ENCODE data around the gene NAB2. TPM values are rescaled to one million over a fixed set of nuclear protein-coding genes. Genes with fewer than 3 reads are reported as not detected.
A peak's percentile ranks its signal among the peaks of the same experiment; 100 is the strongest.

Gene NAB2
- total RNA-seq, 1 experiment from 2014 or later = 16.4 TPM

GRCh38 chr12:57096099-57096572 lies 7.2 kb downstream of the NAB2 start:
- no peaks in the 10 kb centered on the region for H3K27me3 ChIP-seq (replicated peaks; ENCODE audit: control insufficient read depth, insufficient read depth, low read length)
- Mint-ChIP-seq H3K27ac (ENCODE audit: unreplicated experiment) (no peak overlapping the region), H3K4me1 (ENCODE audit: low read depth, unreplicated experiment) (peaks cover 9% of the 10 kb centered on the region), H3K4me3 (ENCODE audit: unreplicated experiment) (no peak overlapping the region), H3K27me3 (ENCODE audit: insufficient read depth, unreplicated experiment) (no peaks in the 10 kb centered on the region), H3K36me3 (ENCODE audit: insufficient read depth, unreplicated experiment) (peaks cover 42% of the 10 kb centered on the region), H3K9me3 (ENCODE audit: unreplicated experiment) (no peaks in the 10 kb centered on the region)
- BruUV-seq (replicated peaks) = TSS peak; percentile 55
- peaks cover 6% of the 10 kb centered on the region; the same call in 1 of the 2 replicates for H3K4me1 ChIP-seq
- TF ChIP-seq CTCF (IDR thresholded peaks at IDR 0.05; ENCODE audit: insufficient read depth in 1 of 2, low read depth in 1 of 2, low read length in 1 of 2, severe bottlenecking in 1 of 2, unreplicated experiment in 1 of 2) = no peak
- no peak for DNase-seq
- H3K4me3 ChIP-seq (ENCODE audit: low read depth, low read length) = no peak overlapping the region
- H3K36me3 ChIP-seq (ENCODE audit: control insufficient read depth, insufficient read depth, low read length) = peaks cover 7% of the 10 kb centered on the region
- POLR2A ChIA-PET = no interaction called here
- intact Hi-C loops (cut with micrococcal nuclease; ENCODE audit: unreplicated experiment) = no loop called here
- H3K9me3 ChIP-seq = no peaks in the 10 kb centered on the region
- CTCF ChIA-PET = interaction anchor here (3.9 kb wide), 1 partner anchor 16 kb away, joined by 19 read pairs; the partner anchor contains the start of gene STAT6

- intact Hi-C loops (cut with micrococcal nuclease; ENCODE audit: unreplicated experiment) = no loop called here
- no peak overlapping the region for H3K4me3 Mint-ChIP-seq (ENCODE audit: unreplicated experiment)
Measured at GRCh38 chr12:57096748-57097553, 8.0 kb downstream of the NAB2 start.

GRCh38 chr12:57097554-57097835 lies 8.6 kb downstream of the NAB2 start:
- Mint-ChIP-seq H3K4me3 (ENCODE audit: unreplicated experiment) (no peak overlapping the region), H3K27me3 (ENCODE audit: insufficient read depth, unreplicated experiment) (no peaks in the 10 kb centered on the region), H3K9me3 (ENCODE audit: unreplicated experiment) (no peaks in the 10 kb centered on the region), H3K27ac (ENCODE audit: unreplicated experiment) (no peak overlapping the region), H3K36me3 (ENCODE audit: insufficient read depth, unreplicated experiment) (peaks cover 39% of the 10 kb centered on the region), H3K4me1 (ENCODE audit: low read depth, unreplicated experiment) (peaks cover 9% of the 10 kb centered on the region)
- POLR2A ChIA-PET = no interaction called here
- H3K36me3 ChIP-seq (ENCODE audit: control insufficient read depth, insufficient read depth, low read length) = peaks cover 3% of the 10 kb centered on the region; the same call in 1 of the 2 replicates
- no TSS peak for BruUV-seq (replicated peaks)
- no peak for DNase-seq
- H3K4me3 ChIP-seq (ENCODE audit: low read depth, low read length) = no peak overlapping the region
- H3K4me1 ChIP-seq = peaks cover 15% of the 10 kb centered on the region
- intact Hi-C loops (cut with micrococcal nuclease; ENCODE audit: unreplicated experiment) = no loop called here
- no peak for TF ChIP-seq CTCF (IDR thresholded peaks at IDR 0.05; ENCODE audit: insufficient read depth in 1 of 2, low read depth in 1 of 2, low read length in 1 of 2, severe bottlenecking in 1 of 2, unreplicated experiment in 1 of 2)
- H3K9me3 ChIP-seq = no peaks in the 10 kb centered on the region
- H3K27me3 ChIP-seq (replicated peaks; ENCODE audit: control insufficient read depth, insufficient read depth, low read length) = no peaks in the 10 kb centered on the region
- CTCF ChIA-PET = interaction anchor here (1.0 to 3.9 kb wide), 3 partner anchors 15 to 28 kb away, joined by 3 to 19 read pairs (median 3); partner anchors contain the start of gene STAT6

More at GRCh38 chr12:57096748-57097553, 8.0 kb downstream of the NAB2 start:
- ChIA-PET POLR2A (interaction anchor here (0.6 kb wide), 2 partner anchors 9 to 29 kb away, joined by 4 to 12 read pairs; no protein-coding TSS in a partner anchor), CTCF (interaction anchor here (1.0 to 3.9 kb wide), 2 partner anchors 15 to 28 kb away, joined by 3 to 19 read pairs; partner anchors contain the start of gene STAT6)
- DNase-seq = no peak
- Histone ChIP-seq H3K27me3 (replicated peaks; ENCODE audit: control insufficient read depth, insufficient read depth, low read length) (no peaks in the 10 kb centered on the region), H3K9me3 (no peaks in the 10 kb centered on the region), H3K4me1 (peaks cover 10% of the 10 kb centered on the region), H3K36me3 (ENCODE audit: control insufficient read depth, insufficient read depth, low read length) (peaks cover 4% of the 10 kb centered on the region; the same call in 1 of the 2 replicates), H3K4me3 (ENCODE audit: low read depth, low read length) (no peak overlapping the region)
- Mint-ChIP-seq H3K9me3 (ENCODE audit: unreplicated experiment) (no peaks in the 10 kb centered on the region), H3K27ac (ENCODE audit: unreplicated experiment) (no peak overlapping the region), H3K27me3 (ENCODE audit: insufficient read depth, unreplicated experiment) (no peaks in the 10 kb centered on the region), H3K4me1 (ENCODE audit: low read depth, unreplicated experiment) (peaks cover 9% of the 10 kb centered on the region), H3K36me3 (ENCODE audit: insufficient read depth, unreplicated experiment) (peaks cover 37% of the 10 kb centered on the region)
- BruUV-seq (replicated peaks) = no TSS peak
- no peak for TF ChIP-seq CTCF (IDR thresholded peaks at IDR 0.05; ENCODE audit: insufficient read depth in 1 of 2, low read depth in 1 of 2, low read length in 1 of 2, severe bottlenecking in 1 of 2, unreplicated experiment in 1 of 2)
